Stimulated activated naive CD8-positive, alpha-beta T cell treated with anti-CD3 and anti-CD28 coated beads, Interleukin-15, amount 100 ng/mL, for 72 hours (primary cell): ENCODE measurements around the gene HSPG2.
"Not testable (repeated sequence)": the region's sequence is repeated elsewhere in the genome, so short reads cannot be mapped to it uniquely, and the experiment has no call there.

Experiments
- ATAC-seq: fragments of 150-1000 bp; cut with Tn5 transposase; 2 replicates; pipeline ENCODE4 v1.10.0; 2021; ENCODE audit warnings: mild to moderate bottlenecking, moderate library complexity
- DNase-seq, 2 donors: peaks; one replicate each; pipeline ENCODE4 v3.0.0; 2021 to 2022
- H3K27ac Mint-ChIP-seq, 2 donors: one replicate each; pipeline ENCODE4 v1.8.0; 2022; ENCODE audit warnings: mild to moderate bottlenecking in 2 of 2, mixed read lengths in 2 of 2, moderate library complexity in 2 of 2
- H3K27me3 Mint-ChIP-seq: one replicate; pipeline ENCODE4 v1.8.0; 2022; ENCODE audit warnings: mixed read lengths
- H3K4me1 Mint-ChIP-seq: one replicate; pipeline ENCODE4 v1.8.0; 2022; ENCODE audit warnings: mild to moderate bottlenecking, mixed read lengths
- H3K4me3 Mint-ChIP-seq, 2 donors: one replicate each; pipeline ENCODE4 v1.8.0; 2022; ENCODE audit warnings: mild to moderate bottlenecking in 2 of 2, mixed read lengths in 2 of 2, moderate library complexity in 1 of 2
- H3K9me3 Mint-ChIP-seq, 2 donors: one replicate each; pipeline ENCODE4 v1.8.0; 2022; ENCODE audit warnings: mixed read lengths in 2 of 2

The HSPG2 gene

GRCh38 chr1:21913763-21914162 lies 23.3 kb downstream of the HSPG2 start:
- ATAC-seq = peak; percentile 76
- Mint-ChIP-seq H3K4me3 (peak overlapping the region in 1 of 2 donors; percentile 56), H3K27me3 (no peaks in the 10 kb centered on the region), H3K27ac (peak overlapping the region; percentile 59 to 83), H3K9me3 (no peaks in the 10 kb centered on the region), H3K4me1 (peaks cover 56% of the 10 kb centered on the region)
- DNase-seq = peak in 1 of 2 donors; percentile 28

GRCh38 chr1:21913258-21913657 lies 23.9 kb downstream of the HSPG2 start:
- Mint-ChIP-seq H3K27me3 (no peaks in the 10 kb centered on the region), H3K9me3 (no peaks in the 10 kb centered on the region), H3K27ac (peak overlapping the region; percentile 59 to 83), H3K4me1 (peaks cover 58% of the 10 kb centered on the region), H3K4me3 (peak overlapping the region in 1 of 2 donors; percentile 56)
- ATAC-seq (no peak), DNase-seq (no peak)

- H3K4me3 Mint-ChIP-seq = no peak overlapping the region
- H3K9me3 Mint-ChIP-seq = no peaks in the 10 kb centered on the region
- H3K27me3 Mint-ChIP-seq = no peaks in the 10 kb centered on the region
- ATAC-seq (no peak), DNase-seq (no peak)
- H3K4me1 Mint-ChIP-seq = peaks cover 58% of the 10 kb centered on the region
- peak overlapping the region in 1 of 2 donors; percentile 19 for H3K27ac Mint-ChIP-seq
Measured at GRCh38 chr1:21912038-21912758, 24.9 kb downstream of the HSPG2 start.

- Mint-ChIP-seq H3K4me3 (no peak overlapping the region), H3K9me3 (no peaks in the 10 kb centered on the region), H3K4me1 (peaks cover 58% of the 10 kb centered on the region), H3K27ac (peak overlapping the region in 1 of 2 donors; percentile 25), H3K27me3 (no peaks in the 10 kb centered on the region)
- DNase-seq (no peak), ATAC-seq (no peak)
Measured at GRCh38 chr1:21911205-21912001, 25.7 kb downstream of the HSPG2 start.

- Mint-ChIP-seq H3K9me3 (no peaks in the 10 kb centered on the region), H3K27me3 (no peaks in the 10 kb centered on the region), H3K4me3 (no peak overlapping the region), H3K27ac (peak overlapping the region; percentile 82 to 97), H3K4me1 (peaks cover 58% of the 10 kb centered on the region)
- ATAC-seq = no peak
- DNase-seq = no peak
Measured at GRCh38 chr1:21910558-21911204, 26.4 kb downstream of the HSPG2 start.

- peak; percentile 81 for ATAC-seq
Measured at GRCh38 chr1:21909787-21910503, 27.2 kb downstream of the HSPG2 start.

GRCh38 chr1:21909286-21909759 lies 27.8 kb downstream of the HSPG2 start:
- no peak for DNase-seq
- peaks cover 63% of the 10 kb centered on the region for H3K4me1 Mint-ChIP-seq
- peak overlapping the region; percentile 82 to 97 for H3K27ac Mint-ChIP-seq
- peak overlapping the region in 1 of 2 donors; percentile 71 for H3K4me3 Mint-ChIP-seq
- H3K27me3 Mint-ChIP-seq = no peaks in the 10 kb centered on the region
- no peaks in the 10 kb centered on the region for H3K9me3 Mint-ChIP-seq
- ATAC-seq = no peak

More at GRCh38 chr1:21909787-21910503, 27.2 kb downstream of the HSPG2 start:
- H3K27ac Mint-ChIP-seq = peak overlapping the region; percentile 82 to 97
- H3K4me1 Mint-ChIP-seq = peaks cover 63% of the 10 kb centered on the region
- no peaks in the 10 kb centered on the region for H3K27me3 Mint-ChIP-seq
- no peaks in the 10 kb centered on the region for H3K9me3 Mint-ChIP-seq
- DNase-seq = peak; percentile 41 to 52
- peak overlapping the region; percentile 35 to 71 for H3K4me3 Mint-ChIP-seq

- peaks cover 56% of the 10 kb centered on the region for H3K4me1 Mint-ChIP-seq
- not testable (repeated sequence) for DNase-seq, H3K4me3 Mint-ChIP-seq, H3K9me3 Mint-ChIP-seq, H3K27me3 Mint-ChIP-seq, ATAC-seq
- peak overlapping the region; percentile 39 to 79 for H3K27ac Mint-ChIP-seq
Measured at GRCh38 chr1:21907737-21908534, 29.2 kb downstream of the HSPG2 start.

GRCh38 chr1:21907079-21907418 lies 30.1 kb downstream of the HSPG2 start:
- ATAC-seq (no peak), DNase-seq (no peak)
- Mint-ChIP-seq H3K27ac (peak overlapping the region in 1 of 2 donors; percentile 74), H3K27me3 (no peaks in the 10 kb centered on the region), H3K4me3 (no peak overlapping the region), H3K9me3 (no peaks in the 10 kb centered on the region), H3K4me1 (peaks cover 55% of the 10 kb centered on the region)

- H3K4me1 Mint-ChIP-seq = peaks cover 57% of the 10 kb centered on the region
Measured at GRCh38 chr1:21906173-21907078, 30.7 kb downstream of the HSPG2 start.

GRCh38 chr1:21904704-21905520 lies 32.2 kb downstream of the HSPG2 start:
- Mint-ChIP-seq H3K4me3 (no peak overlapping the region), H3K27me3 (no peaks in the 10 kb centered on the region), H3K27ac (peak overlapping the region in 1 of 2 donors; percentile 67), H3K9me3 (no peaks in the 10 kb centered on the region), H3K4me1 (peaks cover 44% of the 10 kb centered on the region)
- no peak for DNase-seq
- ATAC-seq = peak; percentile 27

More at GRCh38 chr1:21906173-21907078, 30.7 kb downstream of the HSPG2 start:
- H3K27me3 Mint-ChIP-seq = no peaks in the 10 kb centered on the region
- H3K27ac Mint-ChIP-seq = no peak overlapping the region
- no peak overlapping the region for H3K4me3 Mint-ChIP-seq
- no peaks in the 10 kb centered on the region for H3K9me3 Mint-ChIP-seq
- DNase-seq (no peak), ATAC-seq (no peak)

GRCh38 chr1:21904454-21904703 lies 32.7 kb downstream of the HSPG2 start:
- H3K4me3 Mint-ChIP-seq = no peak overlapping the region
- ATAC-seq = no peak
- H3K27ac Mint-ChIP-seq = no peak overlapping the region
- H3K27me3 Mint-ChIP-seq = no peaks in the 10 kb centered on the region
- H3K9me3 Mint-ChIP-seq = no peaks in the 10 kb centered on the region
- H3K4me1 Mint-ChIP-seq = peaks cover 38% of the 10 kb centered on the region
- no peak for DNase-seq
